HepG2 (cell line): ENCODE data around the gene AMDHD1. TPM values are rescaled to one million over a fixed set of nuclear protein-coding genes. Genes with fewer than 3 reads are reported as not detected.

Experiments used
- CBX1 ChIP-seq: IDR thresholded peaks from one replicate; pipeline ENCODE4 v1.6.1; 2016; ENCODE audit warnings: antibody characterized with exemption, low read depth
- MIXL1 ChIP-seq: IDR thresholded peaks from 2 replicates; pipeline ENCODE4 v1.6.1; 2016
- NFE2L2 ChIP-seq: fragments of 150-350 bp; IDR thresholded peaks from 2 replicates; pipeline ENCODE4 v1.6.1; 2014; ENCODE audit warnings: low read length
- TBX3 ChIP-seq: fragments of 450-650 bp; IDR thresholded peaks from 2 replicates; pipeline ENCODE4 v1.6.1; 2017; ENCODE audit warnings: antibody characterized with exemption, mild to moderate bottlenecking, inconsistent platforms, borderline replicate concordance
- YEATS2 ChIP-seq: sonication (generic); formaldehyde crosslinking; IDR thresholded peaks from 2 replicates; pipeline ENCODE4 v1.4.0; 2020; ENCODE audit warnings: missing genetic modification reagents, borderline replicate concordance
- YY1 ChIP-seq: IDR thresholded peaks from 2 replicates; pipeline ENCODE4 v1.6.1; 2011; ENCODE audit warnings: low read length, low read depth, moderate library complexity, mild to moderate bottlenecking; ENCODE audit not compliant: insufficient read depth, insufficient replicate concordance
- polyA plus RNA-seq, 8 experiments: library from polyadenylated mRNA; depleted of rRNA in 3 of 8; stranded (reverse) in 7 of 8; unstranded in 1 of 8; fragments of >200 nt; fragmentation: Illumina TruSeq in 4 of 8; extraction: Trizol in 4 of 8; gene quantifications; 2 replicates each; pipeline versions ENCODE4 v1.2.1 to v1.2.3, GENCODE V29; 2011 to 2016; ENCODE audit warnings: low read depth in 4 of 8, missing spikeins in 1 of 8, mixed read lengths in 1 of 8; ENCODE audit not compliant: insufficient read depth in 1 of 8
- total RNA-seq, 5 experiments: library from RNA; depleted of rRNA; stranded (reverse); fragments of >200 nt; fragmentation: Illumina TruSeq; extraction: Trizol; gene quantifications; 2 replicates each; pipeline ENCODE4 v1.2.3, GENCODE V29; 2016; ENCODE audit warnings: low read depth in 1 of 5
- TF ChIP-seq, protein P1 (sequence below): sonication (generic); formaldehyde crosslinking; IDR thresholded peaks from 2 replicates; pipeline ENCODE4 v1.5.0; 2020; ENCODE audit warnings: mild to moderate bottlenecking, missing genetic modification reagents, borderline replicate concordance
- TF ChIP-seq, protein P2 (sequence below): IDR thresholded peaks from 2 replicates; pipeline ENCODE4 v1.6.1; 2012; ENCODE audit warnings: low read length, improper control_type of control experiment
- TF ChIP-seq, protein P3 (sequence below): sonication (generic); formaldehyde crosslinking; IDR thresholded peaks from 2 replicates; pipeline ENCODE4 v1.5.1; 2020; ENCODE audit warnings: mild to moderate bottlenecking, moderate library complexity, missing genetic modification reagents

Gene AMDHD1
- total and polyA plus RNA-seq, 2 of the 13 experiments (the other 11 are each of a cell fraction or from before 2014, with no cell fraction given): 6.5 to 29.6 TPM

DNA sequence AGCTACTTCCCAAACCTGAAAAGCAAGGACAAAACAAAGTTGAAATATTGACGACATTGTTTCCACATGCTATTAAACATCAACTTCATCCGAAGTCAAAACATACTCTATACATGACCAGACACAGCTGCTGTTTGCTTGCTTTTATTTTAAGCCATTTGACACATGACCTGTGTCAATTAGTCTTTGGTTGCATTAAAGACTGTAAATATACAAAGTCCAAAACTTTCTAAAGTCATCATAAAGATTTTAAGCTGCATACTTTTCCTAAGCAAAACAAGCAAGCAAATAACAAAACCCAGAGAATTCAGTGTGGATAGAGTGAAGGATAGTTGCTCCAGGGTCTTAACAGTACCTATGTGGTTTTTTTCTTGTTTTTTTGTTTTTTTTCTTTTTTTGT, 31.2 kb downstream of the AMDHD1 start (continued):
- TF ChIP-seq, protein P1, sequence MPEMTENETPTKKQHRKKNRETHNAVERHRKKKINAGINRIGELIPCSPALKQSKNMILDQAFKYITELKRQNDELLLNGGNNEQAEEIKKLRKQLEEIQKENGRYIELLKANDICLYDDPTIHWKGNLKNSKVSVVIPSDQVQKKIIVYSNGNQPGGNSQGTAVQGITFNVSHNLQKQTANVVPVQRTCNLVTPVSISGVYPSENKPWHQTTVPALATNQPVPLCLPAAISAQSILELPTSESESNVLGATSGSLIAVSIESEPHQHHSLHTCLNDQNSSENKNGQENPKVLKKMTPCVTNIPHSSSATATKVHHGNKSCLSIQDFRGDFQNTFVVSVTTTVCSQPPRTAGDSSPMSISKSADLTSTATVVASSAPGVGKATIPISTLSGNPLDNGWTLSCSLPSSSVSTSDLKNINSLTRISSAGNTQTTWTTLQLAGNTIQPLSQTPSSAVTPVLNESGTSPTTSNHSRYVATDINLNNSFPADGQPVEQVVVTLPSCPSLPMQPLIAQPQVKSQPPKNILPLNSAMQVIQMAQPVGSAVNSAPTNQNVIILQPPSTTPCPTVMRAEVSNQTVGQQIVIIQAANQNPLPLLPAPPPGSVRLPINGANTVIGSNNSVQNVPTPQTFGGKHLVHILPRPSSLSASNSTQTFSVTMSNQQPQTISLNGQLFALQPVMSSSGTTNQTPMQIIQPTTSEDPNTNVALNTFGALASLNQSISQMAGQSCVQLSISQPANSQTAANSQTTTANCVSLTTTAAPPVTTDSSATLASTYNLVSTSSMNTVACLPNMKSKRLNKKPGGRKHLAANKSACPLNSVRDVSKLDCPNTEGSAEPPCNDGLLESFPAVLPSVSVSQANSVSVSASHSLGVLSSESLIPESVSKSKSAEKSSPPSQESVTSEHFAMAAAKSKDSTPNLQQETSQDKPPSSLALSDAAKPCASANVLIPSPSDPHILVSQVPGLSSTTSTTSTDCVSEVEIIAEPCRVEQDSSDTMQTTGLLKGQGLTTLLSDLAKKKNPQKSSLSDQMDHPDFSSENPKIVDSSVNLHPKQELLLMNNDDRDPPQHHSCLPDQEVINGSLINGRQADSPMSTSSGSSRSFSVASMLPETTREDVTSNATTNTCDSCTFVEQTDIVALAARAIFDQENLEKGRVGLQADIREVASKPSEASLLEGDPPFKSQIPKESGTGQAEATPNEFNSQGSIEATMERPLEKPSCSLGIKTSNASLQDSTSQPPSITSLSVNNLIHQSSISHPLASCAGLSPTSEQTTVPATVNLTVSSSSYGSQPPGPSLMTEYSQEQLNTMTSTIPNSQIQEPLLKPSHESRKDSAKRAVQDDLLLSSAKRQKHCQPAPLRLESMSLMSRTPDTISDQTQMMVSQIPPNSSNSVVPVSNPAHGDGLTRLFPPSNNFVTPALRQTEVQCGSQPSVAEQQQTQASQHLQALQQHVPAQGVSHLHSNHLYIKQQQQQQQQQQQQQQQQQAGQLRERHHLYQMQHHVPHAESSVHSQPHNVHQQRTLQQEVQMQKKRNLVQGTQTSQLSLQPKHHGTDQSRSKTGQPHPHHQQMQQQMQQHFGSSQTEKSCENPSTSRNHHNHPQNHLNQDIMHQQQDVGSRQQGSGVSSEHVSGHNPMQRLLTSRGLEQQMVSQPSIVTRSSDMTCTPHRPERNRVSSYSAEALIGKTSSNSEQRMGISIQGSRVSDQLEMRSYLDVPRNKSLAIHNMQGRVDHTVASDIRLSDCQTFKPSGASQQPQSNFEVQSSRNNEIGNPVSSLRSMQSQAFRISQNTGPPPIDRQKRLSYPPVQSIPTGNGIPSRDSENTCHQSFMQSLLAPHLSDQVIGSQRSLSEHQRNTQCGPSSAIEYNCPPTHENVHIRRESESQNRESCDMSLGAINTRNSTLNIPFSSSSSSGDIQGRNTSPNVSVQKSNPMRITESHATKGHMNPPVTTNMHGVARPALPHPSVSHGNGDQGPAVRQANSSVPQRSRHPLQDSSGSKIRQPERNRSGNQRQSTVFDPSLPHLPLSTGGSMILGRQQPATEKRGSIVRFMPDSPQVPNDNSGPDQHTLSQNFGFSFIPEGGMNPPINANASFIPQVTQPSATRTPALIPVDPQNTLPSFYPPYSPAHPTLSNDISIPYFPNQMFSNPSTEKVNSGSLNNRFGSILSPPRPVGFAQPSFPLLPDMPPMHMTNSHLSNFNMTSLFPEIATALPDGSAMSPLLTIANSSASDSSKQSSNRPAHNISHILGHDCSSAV (CRISPR knock-in tag): no peak
- TF ChIP-seq TBX3 (peak; percentile 96), YY1 (no peak), NFE2L2 (no peak), CBX1 (no peak), YEATS2 (no peak), MIXL1 (CRISPR knock-in tag) (peak; percentile 99)
- TF ChIP-seq, protein P2, sequence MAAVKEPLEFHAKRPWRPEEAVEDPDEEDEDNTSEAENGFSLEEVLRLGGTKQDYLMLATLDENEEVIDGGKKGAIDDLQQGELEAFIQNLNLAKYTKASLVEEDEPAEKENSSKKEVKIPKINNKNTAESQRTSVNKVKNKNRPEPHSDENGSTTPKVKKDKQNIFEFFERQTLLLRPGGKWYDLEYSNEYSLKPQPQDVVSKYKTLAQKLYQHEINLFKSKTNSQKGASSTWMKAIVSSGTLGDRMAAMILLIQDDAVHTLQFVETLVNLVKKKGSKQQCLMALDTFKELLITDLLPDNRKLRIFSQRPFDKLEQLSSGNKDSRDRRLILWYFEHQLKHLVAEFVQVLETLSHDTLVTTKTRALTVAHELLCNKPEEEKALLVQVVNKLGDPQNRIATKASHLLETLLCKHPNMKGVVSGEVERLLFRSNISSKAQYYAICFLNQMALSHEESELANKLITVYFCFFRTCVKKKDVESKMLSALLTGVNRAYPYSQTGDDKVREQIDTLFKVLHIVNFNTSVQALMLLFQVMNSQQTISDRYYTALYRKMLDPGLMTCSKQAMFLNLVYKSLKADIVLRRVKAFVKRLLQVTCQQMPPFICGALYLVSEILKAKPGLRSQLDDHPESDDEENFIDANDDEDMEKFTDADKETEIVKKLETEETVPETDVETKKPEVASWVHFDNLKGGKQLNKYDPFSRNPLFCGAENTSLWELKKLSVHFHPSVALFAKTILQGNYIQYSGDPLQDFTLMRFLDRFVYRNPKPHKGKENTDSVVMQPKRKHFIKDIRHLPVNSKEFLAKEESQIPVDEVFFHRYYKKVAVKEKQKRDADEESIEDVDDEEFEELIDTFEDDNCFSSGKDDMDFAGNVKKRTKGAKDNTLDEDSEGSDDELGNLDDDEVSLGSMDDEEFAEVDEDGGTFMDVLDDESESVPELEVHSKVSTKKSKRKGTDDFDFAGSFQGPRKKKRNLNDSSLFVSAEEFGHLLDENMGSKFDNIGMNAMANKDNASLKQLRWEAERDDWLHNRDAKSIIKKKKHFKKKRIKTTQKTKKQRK: no peak
- TF ChIP-seq, protein P3, sequence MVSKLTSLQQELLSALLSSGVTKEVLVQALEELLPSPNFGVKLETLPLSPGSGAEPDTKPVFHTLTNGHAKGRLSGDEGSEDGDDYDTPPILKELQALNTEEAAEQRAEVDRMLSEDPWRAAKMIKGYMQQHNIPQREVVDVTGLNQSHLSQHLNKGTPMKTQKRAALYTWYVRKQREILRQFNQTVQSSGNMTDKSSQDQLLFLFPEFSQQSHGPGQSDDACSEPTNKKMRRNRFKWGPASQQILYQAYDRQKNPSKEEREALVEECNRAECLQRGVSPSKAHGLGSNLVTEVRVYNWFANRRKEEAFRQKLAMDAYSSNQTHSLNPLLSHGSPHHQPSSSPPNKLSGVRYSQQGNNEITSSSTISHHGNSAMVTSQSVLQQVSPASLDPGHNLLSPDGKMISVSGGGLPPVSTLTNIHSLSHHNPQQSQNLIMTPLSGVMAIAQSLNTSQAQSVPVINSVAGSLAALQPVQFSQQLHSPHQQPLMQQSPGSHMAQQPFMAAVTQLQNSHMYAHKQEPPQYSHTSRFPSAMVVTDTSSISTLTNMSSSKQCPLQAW (CRISPR knock-in tag): no peak
- TF ChIP-seq, all 625 proteins: peak for 143
